Muscle of leg (tissue), 11 donors: Measurements from ENCODE around the gene CATSPER1. TPM values are rescaled to one million over a fixed set of nuclear protein-coding genes. Genes with fewer than 3 reads are reported as not detected.

Source experiments
- DNase-seq: peaks from one replicate; pipeline ENCODE4 v3.0.0; 2013
- H3K27ac ChIP-seq: one replicate; pipeline ENCODE4 v1.5.1; 2013; ENCODE audit warnings: mild to moderate bottlenecking, low read length, control low read depth
- H3K27me3 ChIP-seq: one replicate; pipeline ENCODE4 v1.6.1; 2013; ENCODE audit warnings: low read length; ENCODE audit not compliant: control insufficient read depth, insufficient read depth
- H3K36me3 ChIP-seq: one replicate; pipeline ENCODE4 v1.6.1; 2013; ENCODE audit warnings: low read length; ENCODE audit not compliant: control insufficient read depth, insufficient read depth
- H3K4me1 ChIP-seq: one replicate; pipeline ENCODE4 v1.6.1; 2013; ENCODE audit warnings: low read length; ENCODE audit not compliant: control insufficient read depth, insufficient read depth
- H3K4me3 ChIP-seq: one replicate; pipeline ENCODE4 v1.5.1; 2013; ENCODE audit warnings: low read length, control low read depth
- H3K9me3 ChIP-seq: replicated peaks from 2 replicates; pipeline ENCODE4 v1.6.1; 2013; ENCODE audit warnings: low read depth, low read length; ENCODE audit not compliant: control insufficient read depth
- WGBS: methylation state at CpG from one replicate; pipeline ENCODE4 v1.1.5; 2013; ENCODE audit warnings: missing lambda C conversion rate; ENCODE audit not compliant: insufficient coverage; 5-methylcytosine and 5-hydroxymethylcytosine counted together
- polyA plus RNA-seq, 8 donors: library from polyadenylated mRNA; unstranded; fragments of 120-200 nt; gene quantifications; one replicate each; pipeline versions ENCODE4 v1.2.1 to v1.2.3, GENCODE V29; 2013; ENCODE audit warnings: inconsistent platforms in 1 of 8, low replicate concordance in 1 of 8; ENCODE audit not compliant: insufficient read length in 8 of 8, insufficient read depth in 1 of 8
- total RNA-seq: library from RNA; stranded (reverse); fragments of 120-200 nt; gene quantifications from one replicate; pipeline ENCODE4 v1.2.4, GENCODE V29; 2013

The CATSPER1 gene
- total and polyA plus RNA-seq, 9 donors, result 0.09 to 0.19 (median 0.16) TPM; not detected in 5

GRCh38 chr11:66020618-66021357, 5.5 kb downstream of the CATSPER1 start:
- WGBS, result 79% methylated on average over 15 of the region's 25 CpGs
- no peak overlapping the region for H3K27ac ChIP-seq
- H3K4me1 ChIP-seq, result peaks cover 12% of the 10 kb centered on the region
- peaks cover 12% of the 10 kb centered on the region for H3K27me3 ChIP-seq
- DNase-seq, result no peak
- H3K4me3 ChIP-seq, result no peak overlapping the region
- no peaks in the 10 kb centered on the region for H3K36me3 ChIP-seq
- no peaks in the 10 kb centered on the region for H3K9me3 ChIP-seq

GRCh38 chr11:66020212-66020611, 6.1 kb downstream of the CATSPER1 start:
- no peak overlapping the region for H3K4me3 ChIP-seq
- peaks cover 12% of the 10 kb centered on the region for H3K27me3 ChIP-seq
- peaks cover 17% of the 10 kb centered on the region for H3K4me1 ChIP-seq
- 63% methylated on average over 5 of the region's 8 CpGs for WGBS
- H3K36me3 ChIP-seq, result no peaks in the 10 kb centered on the region
- no peaks in the 10 kb centered on the region for H3K9me3 ChIP-seq
- no peak for DNase-seq
- H3K27ac ChIP-seq, result no peak overlapping the region

- DNase-seq, result no peak
- Histone ChIP-seq H3K4me1 (peaks cover 13% of the 10 kb centered on the region), H3K27ac (no peak overlapping the region), H3K27me3 (peaks cover 18% of the 10 kb centered on the region), H3K9me3 (no peaks in the 10 kb centered on the region), H3K4me3 (no peak overlapping the region), H3K36me3 (no peaks in the 10 kb centered on the region)
- 86% methylated on average over 3 of the region's 4 CpGs for WGBS
Measured at GRCh38 chr11:66017321-66017720, 9.0 kb downstream of the CATSPER1 start.

GRCh38 chr11:66016793-66017177, 9.5 kb downstream of the CATSPER1 start:
- peaks cover 21% of the 10 kb centered on the region for H3K27me3 ChIP-seq
- 85% methylated on average over 9 of the region's 10 CpGs for WGBS
- H3K9me3 ChIP-seq, result no peaks in the 10 kb centered on the region
- DNase-seq, result no peak
- no peaks in the 10 kb centered on the region for H3K36me3 ChIP-seq
- H3K4me1 ChIP-seq, result peaks cover 12% of the 10 kb centered on the region
- H3K27ac ChIP-seq, result no peak overlapping the region
- H3K4me3 ChIP-seq, result no peak overlapping the region

- no peak overlapping the region for H3K4me3 ChIP-seq
- no peaks in the 10 kb centered on the region for H3K36me3 ChIP-seq
- DNase-seq, result no peak
- H3K4me1 ChIP-seq, result peaks cover 12% of the 10 kb centered on the region
- 72% methylated on average over 14 of the region's 18 CpGs for WGBS
- no peak overlapping the region for H3K27ac ChIP-seq
- peaks cover 27% of the 10 kb centered on the region for H3K27me3 ChIP-seq
- no peaks in the 10 kb centered on the region for H3K9me3 ChIP-seq
Measured at GRCh38 chr11:66015936-66016792, 10.1 kb downstream of the CATSPER1 start.

GRCh38 chr11:66015454-66015881, 10.8 kb downstream of the CATSPER1 start:
- peaks cover 12% of the 10 kb centered on the region for H3K4me1 ChIP-seq
- no peaks in the 10 kb centered on the region for H3K9me3 ChIP-seq
- H3K4me3 ChIP-seq, result no peak overlapping the region
- WGBS, result 78% methylated on average over 5 of the region's 7 CpGs
- H3K36me3 ChIP-seq, result no peaks in the 10 kb centered on the region
- no peak for DNase-seq
- H3K27ac ChIP-seq, result no peak overlapping the region
- H3K27me3 ChIP-seq, result peaks cover 34% of the 10 kb centered on the region

GRCh38 chr11:66014804-66015453, 11.3 kb downstream of the CATSPER1 start:
- H3K4me3 ChIP-seq, result no peak overlapping the region
- no peaks in the 10 kb centered on the region for H3K36me3 ChIP-seq

GRCh38 chr11:66013762-66014100, 12.5 kb downstream of the CATSPER1 start:
- Histone ChIP-seq H3K4me3 (no peak overlapping the region), H3K27ac (no peak overlapping the region), H3K4me1 (peaks cover 12% of the 10 kb centered on the region), H3K9me3 (no peaks in the 10 kb centered on the region), H3K36me3 (no peaks in the 10 kb centered on the region), H3K27me3 (peaks cover 48% of the 10 kb centered on the region)
- DNase-seq, result no peak
- WGBS, result 75% methylated on average over 4 of the region's 7 CpGs

More at GRCh38 chr11:66014804-66015453, 11.3 kb downstream of the CATSPER1 start:
- WGBS, result 73% methylated on average over 6 of the region's 6 CpGs
- Histone ChIP-seq H3K27ac (no peak overlapping the region), H3K9me3 (no peaks in the 10 kb centered on the region), H3K27me3 (peaks cover 40% of the 10 kb centered on the region), H3K4me1 (peaks cover 12% of the 10 kb centered on the region)
- no peak for DNase-seq

GRCh38 chr11:66012946-66013761, 13.1 kb downstream of the CATSPER1 start:
- peaks cover 12% of the 10 kb centered on the region for H3K4me1 ChIP-seq
- H3K9me3 ChIP-seq, result no peaks in the 10 kb centered on the region
- 57% methylated on average over 8 of the region's 12 CpGs for WGBS
- DNase-seq, result no peak
- H3K27me3 ChIP-seq, result peaks cover 49% of the 10 kb centered on the region
- no peak overlapping the region for H3K27ac ChIP-seq
- no peak overlapping the region for H3K4me3 ChIP-seq
- H3K36me3 ChIP-seq, result no peaks in the 10 kb centered on the region
